CD14-positive monocyte (primary cell): Measurements from ENCODE around the gene EREG. TPM values are rescaled to one million over a fixed set of nuclear protein-coding genes. Genes with fewer than 3 reads are reported as not detected.

Experiments used
- DNase-seq, 3 donors: peaks; one replicate each; pipeline ENCODE4 v3.0.0-alpha.2; 2011 to 2022
- H2AFZ ChIP-seq: 2 replicates; pipeline ENCODE4 v1.6.0; 2012; ENCODE audit warnings: mild to moderate bottlenecking, low read depth, low read length, inconsistent platforms; ENCODE audit not compliant: insufficient read depth, poor library complexity, severe bottlenecking
- H3K27ac ChIP-seq, 2 donors: 1 replicate in 1 of 2; 2 replicates in 1 of 2; pipeline ENCODE4 v1.5.1; 2012 to 2013; ENCODE audit warnings: low read length in 2 of 2, control low read depth in 1 of 2, inconsistent platforms in 1 of 2, low read depth in 1 of 2, mild to moderate bottlenecking in 1 of 2
- H3K27me3 ChIP-seq, 2 donors: one replicate each; pipeline versions ENCODE4 v1.6.0 to v1.6.1; 2011 to 2013; ENCODE audit warnings: low read length in 2 of 2; ENCODE audit not compliant: control insufficient read depth in 2 of 2, insufficient read depth in 2 of 2
- H3K36me3 ChIP-seq, 2 donors: replicated peaks in 1 of 2; 1 replicate in 1 of 2; 2 replicates in 1 of 2; pipeline versions ENCODE4 v1.5.1 to v1.6.1; 2012 to 2013; ENCODE audit warnings: low read length in 2 of 2, control low read depth in 1 of 2, inconsistent platforms in 1 of 2, mild to moderate bottlenecking in 1 of 2; ENCODE audit not compliant: insufficient read depth in 2 of 2, control insufficient read depth in 1 of 2
- H3K4me1 ChIP-seq, 2 donors: 1 replicate in 1 of 2; 2 replicates in 1 of 2; pipeline versions ENCODE4 v1.5.1 to v1.6.1; 2012 to 2013; ENCODE audit warnings: low read length in 2 of 2, control low read depth in 1 of 2, inconsistent platforms in 1 of 2, mild to moderate bottlenecking in 1 of 2, moderate library complexity in 1 of 2; ENCODE audit not compliant: insufficient read depth in 2 of 2, control insufficient read depth in 1 of 2
- H3K4me2 ChIP-seq: replicated peaks from 2 replicates; pipeline ENCODE3; 2012; ENCODE audit warnings: low read length, moderate library complexity, mild to moderate bottlenecking; ENCODE audit not compliant: poor library complexity, severe bottlenecking; ENCODE audit errors: extremely low read depth
- H3K4me3 ChIP-seq, 3 experiments: fragments of 200-600 bp in 1 of 3; sonication (generic) in 1 of 3; replicated peaks in 1 of 3; 1 replicate in 2 of 3; 2 replicates in 1 of 3; pipeline ENCODE4 v1.5.1; 2011 to 2013; ENCODE audit warnings: low read length in 3 of 3, mild to moderate bottlenecking in 3 of 3, control low read depth in 2 of 3, low read depth in 2 of 3, inconsistent platforms in 1 of 3, moderate library complexity in 1 of 3
- H3K79me2 ChIP-seq: 2 replicates; pipeline ENCODE4 v1.6.0; 2012; ENCODE audit warnings: mild to moderate bottlenecking, control low read depth, inconsistent platforms, low read length, moderate library complexity; ENCODE audit not compliant: insufficient read depth
- H3K9ac ChIP-seq: 2 replicates; pipeline ENCODE4 v1.6.0; 2017; ENCODE audit warnings: low read length, mild to moderate bottlenecking; ENCODE audit not compliant: insufficient read depth, poor library complexity, severe bottlenecking
- H3K9me3 ChIP-seq, 2 donors: replicated peaks in 1 of 2; 1 replicate in 1 of 2; 2 replicates in 1 of 2; pipeline versions ENCODE4 v1.5.1 to v1.6.1; 2012 to 2013; ENCODE audit warnings: low read length in 2 of 2, control low read depth in 1 of 2; ENCODE audit not compliant: control insufficient read depth in 1 of 2, insufficient read depth in 1 of 2
- H4K20me1 ChIP-seq: 2 replicates; pipeline ENCODE4 v1.6.0; 2012; ENCODE audit warnings: mild to moderate bottlenecking, low read length, control low read depth, moderate library complexity; ENCODE audit not compliant: insufficient read depth
- H3K27ac Mint-ChIP-seq, 7 donors: one replicate each; pipeline ENCODE4 v1.8.0; 2020; ENCODE audit warnings: mild to moderate bottlenecking in 7 of 7, mixed read lengths in 7 of 7, moderate library complexity in 6 of 7, inconsistent platforms in 2 of 7
- H3K27me3 Mint-ChIP-seq, 3 donors: one replicate each; pipeline ENCODE4 v1.8.0; 2021 to 2022; ENCODE audit warnings: low read depth in 3 of 3, mild to moderate bottlenecking in 3 of 3, mixed read lengths in 3 of 3, moderate library complexity in 3 of 3, inconsistent platforms in 1 of 3
- H3K36me3 Mint-ChIP-seq, 2 donors: one replicate each; pipeline ENCODE4 v1.8.0; 2020; ENCODE audit warnings: mixed read lengths in 2 of 2, inconsistent platforms in 1 of 2, mild to moderate bottlenecking in 1 of 2
- H3K4me1 Mint-ChIP-seq: one replicate; pipeline ENCODE4 v1.8.0; 2020; ENCODE audit warnings: mild to moderate bottlenecking, mixed read lengths
- H3K4me3 Mint-ChIP-seq, 2 donors: one replicate each; pipeline ENCODE4 v1.8.0; 2020; ENCODE audit warnings: mild to moderate bottlenecking in 2 of 2, mixed read lengths in 2 of 2, moderate library complexity in 1 of 2
- H3K9me3 Mint-ChIP-seq, 7 donors: one replicate each; pipeline ENCODE4 v1.8.0; 2020 to 2022; ENCODE audit warnings: mixed read lengths in 7 of 7, mild to moderate bottlenecking in 6 of 7, moderate library complexity in 6 of 7, inconsistent platforms in 2 of 7
- WGBS: methylation state at CpG from one replicate; pipeline ENCODE4 v1.1.5; 2013; ENCODE audit warnings: missing lambda C conversion rate; ENCODE audit not compliant: insufficient coverage; 5-methylcytosine and 5-hydroxymethylcytosine counted together
- intact Hi-C, 2 donors: fragments of 100-400 bp; cut with micrococcal nuclease; formaldehyde crosslinking; loops; one replicate each; pipeline versions ENCODE4 v1.15.0 to v1.15.1; 2023
- polyA plus RNA-seq, 3 donors: library from polyadenylated mRNA; depleted of rRNA in 1 of 3; unstranded in 2 of 3; stranded (reverse) in 1 of 3; fragments of 300-500 nt in 2 of 3; fragments of >200 nt in 1 of 3; fragmentation: Illumina TruSeq in 2 of 3; gene quantifications; 1 replicate in 2 of 3; 2 replicates in 1 of 3; pipeline ENCODE4 v1.2.3, GENCODE V29; 2012 to 2021
- TF ChIP-seq, protein P1 (sequence below): fragments of 200-600 bp; IDR thresholded peaks from one replicate; pipeline ENCODE4 v1.8.0; 2022; ENCODE audit warnings: antibody characterized with exemption, mild to moderate bottlenecking

Gene EREG
- polyA plus RNA-seq, 3 donors: 2.7 to 17.2 (median 8.2) TPM

DNA sequence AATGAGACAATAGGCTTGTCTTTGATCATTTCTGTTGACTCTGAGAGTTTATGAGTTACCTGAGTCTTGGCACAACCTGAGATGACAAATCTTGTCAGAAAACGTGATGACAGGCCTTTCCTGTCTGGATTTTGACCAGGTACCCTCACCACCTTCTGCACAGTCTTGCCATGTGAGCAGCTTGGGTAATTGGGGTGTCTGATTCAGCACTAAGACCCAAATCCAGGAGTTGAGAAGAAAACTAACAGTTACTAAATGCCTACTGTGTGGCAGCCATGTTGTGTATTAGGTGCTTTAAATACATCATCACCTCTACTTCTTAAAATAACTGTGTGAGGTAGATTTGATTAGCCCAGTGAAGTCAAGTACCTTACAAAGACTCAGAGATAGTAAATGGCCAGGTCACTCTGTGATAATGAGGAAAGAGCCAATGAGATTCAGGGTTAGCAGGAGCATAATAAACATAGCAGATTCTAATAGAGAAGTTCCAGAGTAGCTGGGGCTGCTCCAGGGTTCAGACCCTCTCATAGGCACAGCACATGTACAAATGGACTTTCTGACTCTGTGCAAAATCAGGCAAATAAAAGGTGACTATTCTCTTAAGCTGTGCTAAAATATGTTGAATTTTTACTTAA, 2.8 kb downstream of the EREG start:
- Histone ChIP-seq H3K27me3 (no peaks in the 10 kb centered on the region), H3K4me1 (peaks cover 25 to 33% of the 10 kb centered on the region in 2 donors), H2AFZ (peak overlapping the region; percentile 14), H4K20me1 (no peaks in the 10 kb centered on the region), H3K4me3 (no peak overlapping the region), H3K4me2 (no peak overlapping the region), H3K36me3 (no peaks in the 10 kb centered on the region), H3K9me3 (no peaks in the 10 kb centered on the region), H3K9ac (no peak overlapping the region), H3K79me2 (no peaks in the 10 kb centered on the region), H3K27ac (no peak overlapping the region)
- peak overlapping the region in 3 of 7 donors; percentile 42 to 58 (median 46) for H3K27ac Mint-ChIP-seq
- H3K9me3 Mint-ChIP-seq: peaks cover 0 to 6% (median 0%) of the 10 kb centered on the region in 7 donors
- no CpG with 5 or more reads among the region's 1 CpG for WGBS
- TF ChIP-seq, protein P1, sequence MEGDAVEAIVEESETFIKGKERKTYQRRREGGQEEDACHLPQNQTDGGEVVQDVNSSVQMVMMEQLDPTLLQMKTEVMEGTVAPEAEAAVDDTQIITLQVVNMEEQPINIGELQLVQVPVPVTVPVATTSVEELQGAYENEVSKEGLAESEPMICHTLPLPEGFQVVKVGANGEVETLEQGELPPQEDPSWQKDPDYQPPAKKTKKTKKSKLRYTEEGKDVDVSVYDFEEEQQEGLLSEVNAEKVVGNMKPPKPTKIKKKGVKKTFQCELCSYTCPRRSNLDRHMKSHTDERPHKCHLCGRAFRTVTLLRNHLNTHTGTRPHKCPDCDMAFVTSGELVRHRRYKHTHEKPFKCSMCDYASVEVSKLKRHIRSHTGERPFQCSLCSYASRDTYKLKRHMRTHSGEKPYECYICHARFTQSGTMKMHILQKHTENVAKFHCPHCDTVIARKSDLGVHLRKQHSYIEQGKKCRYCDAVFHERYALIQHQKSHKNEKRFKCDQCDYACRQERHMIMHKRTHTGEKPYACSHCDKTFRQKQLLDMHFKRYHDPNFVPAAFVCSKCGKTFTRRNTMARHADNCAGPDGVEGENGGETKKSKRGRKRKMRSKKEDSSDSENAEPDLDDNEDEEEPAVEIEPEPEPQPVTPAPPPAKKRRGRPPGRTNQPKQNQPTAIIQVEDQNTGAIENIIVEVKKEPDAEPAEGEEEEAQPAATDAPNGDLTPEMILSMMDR: no peak
- H3K36me3 Mint-ChIP-seq: no peaks in the 10 kb centered on the region
- H3K27me3 Mint-ChIP-seq: peaks cover 2 to 8% (median 8%) of the 10 kb centered on the region in 3 donors
- no peak overlapping the region for H3K4me3 Mint-ChIP-seq
- no peak for DNase-seq
- peaks cover 53% of the 10 kb centered on the region for H3K4me1 Mint-ChIP-seq
- intact Hi-C loops: loop anchor here in 1 of 2 donors (5.0 kb wide), 1 partner anchor 45 kb away; no protein-coding TSS in a partner anchor

DNA sequence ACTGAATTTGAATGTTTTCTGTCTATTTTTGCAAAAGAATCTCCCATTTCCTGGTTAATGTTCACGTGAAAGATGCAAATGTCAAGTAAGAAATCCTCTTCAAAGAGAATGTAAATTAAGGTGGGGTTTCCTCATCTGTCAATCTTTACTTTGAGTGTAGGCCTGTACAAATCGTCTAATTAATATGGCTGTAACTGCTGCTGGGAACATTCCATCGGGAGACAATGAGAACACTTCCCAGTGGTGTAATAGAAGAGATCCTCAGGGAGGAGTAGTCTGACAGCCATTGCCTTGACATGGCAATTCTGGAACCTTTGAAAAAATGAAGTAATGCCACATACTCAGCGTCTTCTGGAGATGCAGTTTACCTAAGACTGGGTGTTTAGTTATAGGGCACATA, 3.7 kb downstream of the EREG start:
- H3K9me3 ChIP-seq: no peaks in the 10 kb centered on the region
- H3K9ac ChIP-seq: no peak overlapping the region
- no peaks in the 10 kb centered on the region for H3K36me3 ChIP-seq
- no peak overlapping the region for H3K4me2 ChIP-seq
- H3K27me3 ChIP-seq: no peaks in the 10 kb centered on the region
- peaks cover 25 to 33% of the 10 kb centered on the region in 2 donors for H3K4me1 ChIP-seq
- H2AFZ ChIP-seq: no peak overlapping the region
- TF ChIP-seq, protein P1: no peak
- H3K27ac Mint-ChIP-seq: no peak overlapping the region
- no peaks in the 10 kb centered on the region for H4K20me1 ChIP-seq
- H3K4me3 ChIP-seq: no peak overlapping the region
- intact Hi-C loops: loop anchor here in 1 of 2 donors (5.0 kb wide), 1 partner anchor 46 kb away; no protein-coding TSS in a partner anchor
- 100% methylated on average over 1 of the region's 4 CpGs for WGBS
- H3K4me3 Mint-ChIP-seq: no peak overlapping the region
- H3K36me3 Mint-ChIP-seq: no peaks in the 10 kb centered on the region
- DNase-seq: no peak
- peaks cover 2 to 8% (median 8%) of the 10 kb centered on the region in 3 donors for H3K27me3 Mint-ChIP-seq
- peaks cover 0 to 4% (median 0%) of the 10 kb centered on the region in 7 donors for H3K9me3 Mint-ChIP-seq
- H3K79me2 ChIP-seq: no peaks in the 10 kb centered on the region
- H3K27ac ChIP-seq: no peak overlapping the region
- peaks cover 53% of the 10 kb centered on the region for H3K4me1 Mint-ChIP-seq
